Stimulated activated CD4-positive, alpha-beta T cell treated with anti-CD3 and anti-CD28 coated beads, Interleukin-4, amount 100 ng/mL, for 48 hours (primary cell): Measurements from ENCODE around the gene EML4.

Experiments used
- DNase-seq, 2 donors: peaks; one replicate each; pipeline ENCODE4 v3.0.0-alpha.2; 2020; ENCODE audit warnings: low read depth in 2 of 2

Gene EML4

GRCh38 chr2:42194428-42194827, 25.3 kb downstream of the EML4 start:
- DNase-seq = no peak

GRCh38 chr2:42195559-42195958, 26.4 kb downstream of the EML4 start:
- DNase-seq = no peak

- no peak for DNase-seq
Observed at GRCh38 chr2:42196070-42196402, 26.9 kb downstream of the EML4 start.

GRCh38 chr2:42196403-42197267, 27.5 kb downstream of the EML4 start:
- no peak for DNase-seq

GRCh38 chr2:42197792-42198191, 28.6 kb downstream of the EML4 start:
- DNase-seq = no peak

- DNase-seq = no peak
Observed at GRCh38 chr2:42198466-42198865, 29.3 kb downstream of the EML4 start.

GRCh38 chr2:42199002-42199401, 29.8 kb downstream of the EML4 start:
- DNase-seq = no peak

- no peak for DNase-seq
Observed at GRCh38 chr2:42199626-42200025, 30.5 kb downstream of the EML4 start.

GRCh38 chr2:42200926-42201855, 32.0 kb downstream of the EML4 start:
- DNase-seq = no peak

GRCh38 chr2:42202634-42203008, 33.5 kb downstream of the EML4 start:
- no peak for DNase-seq

- DNase-seq = no peak
Observed at GRCh38 chr2:42203792-42204191, 34.6 kb downstream of the EML4 start.

- no peak for DNase-seq
Observed at GRCh38 chr2:42205337-42205736, 36.2 kb downstream of the EML4 start.

- DNase-seq = no peak
Observed at GRCh38 chr2:42207826-42208225, 38.7 kb downstream of the EML4 start.

GRCh38 chr2:42210203-42210602, 41.0 kb downstream of the EML4 start:
- DNase-seq = no peak

- DNase-seq = no peak
Observed at GRCh38 chr2:42211291-42211690, 42.1 kb downstream of the EML4 start.

- no peak for DNase-seq
Observed at GRCh38 chr2:42214669-42215068, 45.5 kb downstream of the EML4 start.

GRCh38 chr2:42216694-42217093, 47.5 kb downstream of the EML4 start:
- DNase-seq = no peak

GRCh38 chr2:42217307-42217706, 48.2 kb downstream of the EML4 start:
- no peak for DNase-seq

- DNase-seq = no peak
Observed at GRCh38 chr2:42217914-42218313, 48.8 kb downstream of the EML4 start.

GRCh38 chr2:42218712-42219111, 49.6 kb downstream of the EML4 start:
- DNase-seq = no peak

GRCh38 chr2:42219160-42219559, 50.0 kb downstream of the EML4 start:
- no peak for DNase-seq

- no peak for DNase-seq
Observed at GRCh38 chr2:42220566-42220965, 51.4 kb downstream of the EML4 start.
